ENCODE data around the gene RDH13. TPM values are rescaled to one million over a fixed set of nuclear protein-coding genes. Genes with fewer than 3 reads are reported as not detected.

Gene RDH13
- total RNA-seq, 1 donor from 2014 or later: 19.6 TPM

GRCh38 chr19:55091955-55092354 is 29.0 kb upstream of the RDH13 start:
- intact Hi-C loops (cut with micrococcal nuclease): no loop called here

GRCh38 chr19:55091126-55091910 is 28.4 kb upstream of the RDH13 start:
- intact Hi-C loops (cut with micrococcal nuclease): no loop called here

DNA sequence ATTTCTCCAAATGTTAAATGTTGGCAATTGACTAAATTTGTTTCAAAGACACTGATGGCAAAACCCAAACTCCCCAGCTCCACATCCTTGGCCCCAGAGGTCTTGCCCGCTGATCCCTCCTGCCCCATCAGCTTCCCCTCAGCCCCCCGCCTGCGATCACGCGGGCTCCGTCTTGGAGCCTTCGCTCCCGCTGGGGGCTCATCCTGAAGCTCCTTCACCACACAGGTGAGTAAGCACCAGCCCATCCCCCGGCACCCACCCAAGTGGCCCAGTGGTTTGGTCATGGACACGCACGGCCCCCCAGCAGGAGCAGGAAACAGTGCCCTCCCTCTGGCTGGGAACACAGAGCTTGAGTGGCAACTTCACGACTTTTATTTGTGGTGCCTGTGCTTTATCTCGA is 27.6 kb upstream of the RDH13 start:
- intact Hi-C loops (cut with micrococcal nuclease): no loop called here

- intact Hi-C loops (cut with micrococcal nuclease): loop anchor here (2.0 kb wide), 1 partner anchor 27 kb away; the partner anchor contains the start of gene PPP1R12C
These were observed 26.5 kb upstream of the RDH13 start for GRCh38 chr19:55089342-55089944.

DNA sequence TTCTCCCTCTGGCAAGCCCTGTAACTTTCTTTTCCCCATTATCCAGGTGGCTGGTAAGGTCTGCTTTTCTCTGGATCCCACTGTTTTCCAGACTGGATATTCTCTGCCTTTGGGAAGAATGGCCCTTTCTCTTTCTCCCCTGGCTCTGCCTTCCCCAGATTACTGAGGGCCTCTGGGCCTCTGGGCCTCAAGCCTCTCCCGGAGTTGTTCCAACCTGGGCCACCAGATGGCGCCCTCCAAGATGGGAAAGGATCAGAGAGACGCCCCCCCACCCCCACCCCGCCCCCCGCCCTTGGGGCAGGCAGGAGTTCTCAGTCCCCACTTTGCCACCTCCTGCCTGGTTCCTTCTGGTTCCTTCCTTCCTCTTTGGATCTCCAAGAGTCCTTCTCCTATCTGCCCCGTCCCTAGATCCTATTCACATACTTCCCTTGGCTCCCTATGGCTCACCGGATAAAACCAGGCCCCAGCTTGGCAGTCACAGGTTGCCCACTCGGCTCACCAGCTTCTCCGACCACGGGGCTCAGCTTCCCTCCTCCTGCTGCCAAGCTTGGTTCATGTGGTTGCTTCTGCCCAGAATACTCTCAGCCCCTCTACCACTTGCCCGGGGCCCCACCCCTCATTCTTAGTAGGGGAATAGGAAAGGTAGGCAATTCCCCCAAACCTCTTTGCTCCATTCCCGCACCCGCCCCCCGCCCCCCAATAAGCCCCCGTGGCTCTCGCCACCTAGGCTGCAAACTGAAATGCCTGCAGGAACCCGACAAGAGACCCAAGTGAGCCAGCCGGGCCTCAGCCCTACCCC is 25.8 kb upstream of the RDH13 start:
- intact Hi-C loops (cut with micrococcal nuclease): loop anchor here (1.0 to 2.0 kb wide), 3 partner anchors 28 to 330 kb away; partner anchors contain the start of gene PPP1R12C

GRCh38 chr19:55088021-55088451 is 25.1 kb upstream of the RDH13 start:
- intact Hi-C loops (cut with micrococcal nuclease): loop anchor here (1.0 to 2.0 kb wide), 3 partner anchors 29 to 330 kb away; partner anchors contain the start of gene PPP1R12C

DNA sequence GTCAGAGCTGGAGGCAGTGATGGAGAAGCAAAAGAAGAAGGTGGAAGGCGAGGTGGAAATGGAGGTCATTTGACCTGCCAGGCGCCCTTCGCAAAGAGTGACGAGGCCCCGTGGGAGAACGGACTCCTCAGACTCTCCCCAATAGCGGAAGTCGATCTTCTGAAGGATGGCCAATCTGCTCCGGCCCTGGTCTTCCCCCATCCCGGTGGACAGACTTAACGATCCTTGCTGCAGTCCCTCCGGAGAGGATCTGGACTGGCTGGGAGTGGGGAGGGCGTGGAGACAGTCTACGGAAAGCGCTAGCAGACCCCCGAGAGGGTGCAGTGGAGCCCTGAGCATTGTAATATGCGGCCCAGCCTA is 24.6 kb upstream of the RDH13 start:
- intact Hi-C loops (cut with micrococcal nuclease): no loop called here

DNA sequence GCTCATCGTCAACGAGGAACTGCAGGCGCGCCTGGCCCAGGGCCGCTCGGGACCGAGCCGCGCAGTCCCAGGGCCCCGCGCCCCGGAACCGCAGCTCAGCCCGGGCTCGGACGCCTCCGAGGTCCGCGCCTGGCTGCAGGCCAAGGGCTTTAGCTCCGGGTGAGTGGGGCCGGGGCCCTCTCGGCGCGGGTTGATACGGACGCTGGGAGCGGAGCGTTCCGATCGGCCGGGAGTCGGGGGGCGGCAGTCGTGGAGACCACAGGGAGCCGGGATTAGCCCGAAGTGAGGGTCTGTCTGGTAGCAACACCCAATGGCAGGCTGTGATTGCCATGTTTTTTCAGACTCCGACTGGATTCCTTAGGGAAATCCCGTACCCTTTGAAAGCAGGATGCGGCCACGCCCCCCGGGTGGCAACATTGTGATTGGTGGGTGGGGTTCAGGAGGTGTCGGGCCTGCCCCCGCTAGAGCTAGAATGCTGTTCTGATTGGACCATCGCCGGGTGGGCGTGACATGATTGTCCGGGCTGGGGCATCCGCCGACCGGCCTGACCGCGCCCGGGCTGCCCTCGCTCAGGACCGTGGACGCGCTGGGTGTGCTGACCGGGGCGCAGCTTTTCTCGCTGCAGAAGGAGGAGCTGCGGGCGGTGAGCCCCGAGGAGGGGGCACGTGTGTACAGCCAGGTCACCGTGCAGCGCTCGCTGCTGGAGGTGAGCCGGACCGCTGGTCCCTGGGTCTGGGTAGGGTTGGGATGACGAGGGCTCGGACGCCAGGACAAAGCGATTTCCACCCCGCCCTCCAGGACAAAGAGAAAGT is 24.0 kb upstream of the RDH13 start:
- intact Hi-C loops (cut with micrococcal nuclease): no loop called here

DNA sequence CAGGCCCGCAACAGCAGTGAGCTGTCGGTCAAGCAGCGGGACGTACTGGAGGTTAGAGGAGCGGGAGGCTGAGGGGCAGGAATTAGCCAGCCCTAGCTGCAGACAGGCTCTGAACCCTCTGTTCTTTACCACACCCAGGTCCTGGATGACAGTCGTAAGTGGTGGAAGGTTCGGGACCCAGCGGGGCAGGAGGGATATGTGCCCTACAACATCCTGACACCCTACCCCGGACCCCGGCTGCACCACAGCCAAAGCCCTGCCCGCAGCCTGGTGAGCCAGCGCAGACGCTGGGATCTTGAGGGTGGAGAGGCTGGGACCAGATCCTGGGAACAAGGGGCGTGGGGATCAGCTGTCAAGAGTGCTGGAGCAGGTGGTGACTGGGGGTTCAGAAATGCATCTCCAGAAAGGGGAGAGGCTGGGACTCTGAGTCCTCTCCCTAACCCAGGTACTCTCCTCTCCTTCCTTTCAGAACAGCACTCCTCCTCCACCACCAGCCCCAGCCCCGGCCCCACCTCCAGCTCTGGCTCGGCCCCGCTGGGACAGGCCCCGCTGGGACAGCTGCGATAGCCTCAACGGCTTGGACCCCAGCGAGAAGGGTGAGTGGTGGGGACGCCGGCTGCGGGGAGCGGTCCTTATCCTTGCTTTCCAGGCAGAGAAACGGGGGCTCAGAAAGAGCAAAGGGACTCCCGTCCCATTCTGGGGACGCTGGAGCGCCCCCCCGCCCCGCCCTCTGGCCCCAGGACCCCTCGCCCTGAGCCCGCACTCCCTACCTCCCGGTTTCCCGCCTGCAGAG is 23.2 kb upstream of the RDH13 start:
- intact Hi-C loops (cut with micrococcal nuclease): no loop called here

DNA sequence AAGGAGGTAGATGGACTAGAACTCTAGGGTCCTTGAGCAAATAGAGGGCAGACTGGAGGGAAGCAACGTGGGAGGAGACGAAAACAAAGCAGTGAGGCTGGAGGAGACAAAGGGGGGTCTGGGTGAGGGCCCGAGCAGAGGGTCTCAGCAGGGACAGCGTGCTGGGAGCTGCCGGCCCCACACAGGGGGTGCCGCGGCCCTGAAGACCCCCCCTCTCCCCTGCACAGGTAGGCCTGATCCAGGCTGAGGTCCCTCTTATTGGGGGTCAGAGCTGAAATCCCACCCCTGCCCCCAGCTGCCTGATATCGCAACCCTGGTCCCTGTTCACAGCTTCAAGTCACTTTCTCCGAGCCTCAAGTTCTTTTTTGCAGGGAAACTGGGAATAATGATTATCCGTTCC is 21.5 kb upstream of the RDH13 start:
- intact Hi-C loops (cut with micrococcal nuclease): loop anchor here (5.0 kb wide), 1 partner anchor 268 kb away; the partner anchor contains the start of gene COX6B2

- intact Hi-C loops (cut with micrococcal nuclease): loop anchor here (5.0 kb wide), 1 partner anchor 269 kb away; the partner anchor contains the start of gene COX6B2
These were observed 20.3 kb upstream of the RDH13 start for GRCh38 chr19:55083004-55083850.

GRCh38 chr19:55082020-55082851 is 19.3 kb upstream of the RDH13 start:
- intact Hi-C loops (cut with micrococcal nuclease): loop anchor here (5.0 kb wide), 1 partner anchor 270 kb away; the partner anchor contains the start of gene COX6B2

DNA sequence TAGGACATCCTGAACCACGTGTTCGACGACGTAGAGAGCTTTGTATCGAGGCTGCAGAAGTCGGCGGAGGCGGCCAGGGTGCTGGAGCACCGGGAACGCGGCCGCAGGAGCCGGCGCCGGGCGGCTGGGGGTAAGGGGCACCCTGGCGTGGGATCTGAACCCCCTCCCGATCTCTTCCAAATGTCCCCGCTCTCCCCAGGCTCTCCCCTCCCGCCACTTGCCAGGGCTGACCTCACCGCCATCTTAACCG is 18.7 kb upstream of the RDH13 start:
- intact Hi-C loops (cut with micrococcal nuclease): loop anchor here (1.0 to 5.0 kb wide), 14 partner anchors 36 to 1213 kb away; partner anchors contain the start of genes COX6B2, FIZ1, ISOC2 and PPP1R12C

GRCh38 chr19:55080968-55081769 is 18.2 kb upstream of the RDH13 start:
- intact Hi-C loops (cut with micrococcal nuclease): loop anchor here (1.0 to 5.0 kb wide), 16 partner anchors 18 to 1212 kb away; partner anchors contain the start of genes COX6B2, FIZ1, ISOC2 and KMT5C

- intact Hi-C loops (cut with micrococcal nuclease): loop anchor here (1.0 to 5.0 kb wide), 10 partner anchors 17 to 1212 kb away; partner anchors contain the start of genes COX6B2, KMT5C, PPP6R1 and RDH13
These were observed 17.4 kb upstream of the RDH13 start for GRCh38 chr19:55080121-55080967.

GRCh38 chr19:55079400-55080038 is 16.6 kb upstream of the RDH13 start:
- intact Hi-C loops (cut with micrococcal nuclease): loop anchor here (1.0 to 5.0 kb wide), 10 partner anchors 16 to 1211 kb away; partner anchors contain the start of genes COX6B2, KMT5C, PPP6R1 and RDH13

Data from T-helper 1 cell treated with Interleukin-12 subunit alpha and Interleukin-12 subunit beta and Interleukin-4 antibody, amounts not matched to agents 30 ng/mL and 1 ng/mL, for 36 hours (primary cell).